ENCODE results near the gene PLOD2.

DNA sequence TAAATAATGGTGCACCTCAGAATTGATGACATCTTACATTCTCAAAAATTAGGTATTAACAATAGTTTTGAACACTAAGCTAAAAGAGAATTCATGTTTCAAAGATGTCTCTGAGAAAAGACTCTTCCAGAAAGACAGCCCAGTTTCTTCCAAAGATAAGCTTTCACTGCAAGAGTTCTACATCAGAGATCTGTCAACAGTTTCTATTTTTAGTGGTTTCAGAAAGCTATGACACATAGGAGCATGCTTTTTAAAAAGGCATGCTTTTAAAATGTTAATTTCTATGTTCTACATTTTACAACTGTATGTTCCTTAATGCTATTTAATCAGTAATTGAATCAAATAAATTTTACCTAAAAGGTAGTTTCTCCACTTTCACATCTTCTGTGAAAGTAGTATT is 88.2 kb downstream of the PLOD2 start:
- TF ChIP-seq, protein P1, sequence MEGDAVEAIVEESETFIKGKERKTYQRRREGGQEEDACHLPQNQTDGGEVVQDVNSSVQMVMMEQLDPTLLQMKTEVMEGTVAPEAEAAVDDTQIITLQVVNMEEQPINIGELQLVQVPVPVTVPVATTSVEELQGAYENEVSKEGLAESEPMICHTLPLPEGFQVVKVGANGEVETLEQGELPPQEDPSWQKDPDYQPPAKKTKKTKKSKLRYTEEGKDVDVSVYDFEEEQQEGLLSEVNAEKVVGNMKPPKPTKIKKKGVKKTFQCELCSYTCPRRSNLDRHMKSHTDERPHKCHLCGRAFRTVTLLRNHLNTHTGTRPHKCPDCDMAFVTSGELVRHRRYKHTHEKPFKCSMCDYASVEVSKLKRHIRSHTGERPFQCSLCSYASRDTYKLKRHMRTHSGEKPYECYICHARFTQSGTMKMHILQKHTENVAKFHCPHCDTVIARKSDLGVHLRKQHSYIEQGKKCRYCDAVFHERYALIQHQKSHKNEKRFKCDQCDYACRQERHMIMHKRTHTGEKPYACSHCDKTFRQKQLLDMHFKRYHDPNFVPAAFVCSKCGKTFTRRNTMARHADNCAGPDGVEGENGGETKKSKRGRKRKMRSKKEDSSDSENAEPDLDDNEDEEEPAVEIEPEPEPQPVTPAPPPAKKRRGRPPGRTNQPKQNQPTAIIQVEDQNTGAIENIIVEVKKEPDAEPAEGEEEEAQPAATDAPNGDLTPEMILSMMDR (IDR thresholded peaks at IDR 0.05): no peak
- no peak for TF ChIP-seq POLR2A (IDR thresholded peaks at IDR 0.05)
